Measurements from ENCODE around the gene ARHGEF2. TPM values are rescaled to one million over a fixed set of nuclear protein-coding genes. Genes with fewer than 3 reads are reported as not detected.
A peak's percentile ranks its signal among the peaks of the same experiment; 100 is the strongest.

Gene ARHGEF2
- total and polyA plus RNA-seq, 2 of the 13 experiments (the other 11 are each of a cell fraction or from before 2014, with no cell fraction given), result 16.1 to 32.1 TPM

DNA sequence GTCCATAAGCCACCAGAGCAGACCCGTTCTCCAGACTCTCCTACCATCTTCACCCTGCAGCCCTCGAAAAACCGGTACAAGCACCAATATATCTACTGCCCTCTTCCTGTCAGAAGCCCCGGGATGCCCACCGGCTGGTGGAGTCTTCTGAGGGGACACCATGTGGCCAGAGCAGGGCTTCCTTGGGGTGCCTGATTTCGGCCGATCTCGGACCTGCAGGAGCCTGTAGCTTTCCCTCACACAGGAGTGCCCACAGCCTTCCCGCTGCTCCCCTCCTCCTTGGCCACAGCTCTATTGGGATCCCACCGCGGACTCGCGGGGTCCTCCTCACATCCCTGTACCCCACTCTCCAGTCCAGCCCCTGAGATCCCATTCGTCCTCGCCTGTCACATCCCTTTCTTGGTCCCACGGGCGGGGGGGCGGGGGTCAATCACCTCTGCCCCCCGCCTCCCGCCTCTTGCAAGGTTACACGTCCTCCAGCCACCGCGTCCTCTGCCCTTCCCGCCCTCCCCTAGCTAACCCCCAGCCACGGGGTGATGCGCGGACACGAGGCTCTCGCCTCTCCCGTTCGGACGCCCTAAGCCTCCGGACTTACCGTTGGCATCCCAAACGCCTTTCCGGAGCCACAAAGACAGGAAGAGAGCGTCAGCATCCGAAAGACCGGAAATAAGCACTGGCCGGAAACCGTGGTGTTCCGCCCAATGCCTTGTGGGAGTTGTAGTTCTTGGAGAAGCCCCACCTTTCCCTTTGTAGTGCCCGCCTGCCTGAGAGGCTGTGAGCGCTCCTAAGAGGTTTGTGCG lies 42.1 kb upstream of the ARHGEF2 start, which contains the start of gene SSR2:
TSS of gene SSR2 (minus strand) at position 659 of the 800 bp plus-strand sequence. CDS start 784 bp downstream, outside the sequence.
- Histone ChIP-seq H3K4me3 (replicated peaks in 1 of 3; ENCODE audit: insufficient read depth in 1 of 3, low read depth in 2 of 3, low read length in 3 of 3) (peak within 1 kb of the TSS; percentile 92), H3K4me1 (ENCODE audit: insufficient read depth, low read length) (peaks cover 33% of the 10 kb centered on the region), H3K79me2 (ENCODE audit: insufficient read depth, low read length) (peaks cover 19% of the 10 kb centered on the region), H3K4me2 (ENCODE audit: low read depth, low read length) (peak within 1 kb of the TSS; percentile 92), H3K9ac (ENCODE audit: insufficient read depth, low read depth, low read length) (peak within 1 kb of the TSS; percentile 82), H3K27ac (ENCODE audit: extremely low read length, insufficient read depth, low read length) (peak within 1 kb of the TSS; percentile 54), H4K20me1 (ENCODE audit: insufficient read depth, low read length) (0 out of 2 replicates have a peak, but pooled peaks cover 2% of the 10 kb centered on the region), H2AFZ (ENCODE audit: low read length) (peak within 1 kb of the TSS; percentile 89), H3K36me3 (replicated peaks in 1 of 2; ENCODE audit: control insufficient read depth in 1 of 2, insufficient read depth in 2 of 2, low read length in 2 of 2) (peaks cover 1 to 9% of the 10 kb centered on the region in 2 experiments; a peak in 3 of 5 replicates), H3K9me3 (ENCODE audit: low read length) (no peaks in the 10 kb centered on the region), H3K27me3 (ENCODE audit: control insufficient read depth in 1 of 2, insufficient read depth in 2 of 2, low read length in 2 of 2) (no peaks in the 10 kb centered on the region; a peak in 1 of 5 replicates)
- ChIA-PET POLR2A (interaction anchor here (0.6 to 0.8 kb wide), 4 partner anchors 19 to 190 kb away, joined by 3 read pairs; no protein-coding TSS in a partner anchor), CTCF (ENCODE audit: low intra/inter-chr PET ratio, low total read pairs) (interaction anchor here (0.5 kb wide), 1 partner anchor 10 kb away, joined by 3 read pairs; no protein-coding TSS in a partner anchor)
- BruUV-seq (replicated peaks), result no TSS peak
- FAIRE-seq (peak; percentile 89), ATAC-seq (peak; percentile 97), DNase-seq (ENCODE audit: low spot score) (peak; percentile 92)
- under 1% methylated on average over 35 of the region's 45 CpGs for WGBS (ENCODE audit: low lambda C conversion rate)
- intact Hi-C loops (cut with micrococcal nuclease; ENCODE audit: unreplicated experiment) (loop anchor here (2.0 kb wide), 1 partner anchor 46 kb away; no protein-coding TSS in a partner anchor), in situ Hi-C loops (cut with HindIII; ENCODE audit: extremely low pct_ligation_motif_present, low pct_unique_long_range_greater_than_20kb) (no loop called here)
- TF ChIP-seq MYC (CRISPR knock-in tag; IDR thresholded peaks at IDR 0.05; ENCODE audit: borderline replicate concordance) (peak; percentile 54; the same call in 1 of the 2 replicates), GPN1 (CRISPR knock-in tag; IDR thresholded peaks at IDR 0.05; ENCODE audit: borderline replicate concordance) (no peak), MED8 (CRISPR knock-in tag; IDR thresholded peaks at IDR 0.05; ENCODE audit: insufficient replicate concordance) (no peak), ATF7-NPFF (CRISPR knock-in tag; IDR thresholded peaks at IDR 0.05; ENCODE audit: low read depth) (peak; percentile 65; the same call in 1 of the 2 replicates), MXD4 (CRISPR knock-in tag; IDR thresholded peaks at IDR 0.05) (0 out of 2 replicates have a peak, but pooled peaks have one; percentile 34), CEBPB (IDR thresholded peaks at IDR 0.05; ENCODE audit: borderline replicate concordance, low read depth, low read length) (no peak), ATF1 (CRISPR knock-in tag; IDR thresholded peaks at IDR 0.05) (peak; percentile 67), SMARCC2 (IDR thresholded peaks at IDR 0.05) (no peak), GATAD2A (CRISPR knock-in tag; IDR thresholded peaks at IDR 0.05) (peak; percentile 22; the same call in 1 of the 2 replicates), ASH2L (IDR thresholded peaks at IDR 0.05; ENCODE audit: insufficient read length, low read depth, low read length) (peak; percentile 50)
- TF ChIP-seq, protein P1, sequence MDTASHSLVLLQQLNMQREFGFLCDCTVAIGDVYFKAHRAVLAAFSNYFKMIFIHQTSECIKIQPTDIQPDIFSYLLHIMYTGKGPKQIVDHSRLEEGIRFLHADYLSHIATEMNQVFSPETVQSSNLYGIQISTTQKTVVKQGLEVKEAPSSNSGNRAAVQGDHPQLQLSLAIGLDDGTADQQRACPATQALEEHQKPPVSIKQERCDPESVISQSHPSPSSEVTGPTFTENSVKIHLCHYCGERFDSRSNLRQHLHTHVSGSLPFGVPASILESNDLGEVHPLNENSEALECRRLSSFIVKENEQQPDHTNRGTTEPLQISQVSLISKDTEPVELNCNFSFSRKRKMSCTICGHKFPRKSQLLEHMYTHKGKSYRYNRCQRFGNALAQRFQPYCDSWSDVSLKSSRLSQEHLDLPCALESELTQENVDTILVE (CRISPR knock-in tag; IDR thresholded peaks at IDR 0.05), result 0 out of 2 replicates have a peak, but pooled peaks have one; percentile 49
- TF ChIP-seq, protein P2, sequence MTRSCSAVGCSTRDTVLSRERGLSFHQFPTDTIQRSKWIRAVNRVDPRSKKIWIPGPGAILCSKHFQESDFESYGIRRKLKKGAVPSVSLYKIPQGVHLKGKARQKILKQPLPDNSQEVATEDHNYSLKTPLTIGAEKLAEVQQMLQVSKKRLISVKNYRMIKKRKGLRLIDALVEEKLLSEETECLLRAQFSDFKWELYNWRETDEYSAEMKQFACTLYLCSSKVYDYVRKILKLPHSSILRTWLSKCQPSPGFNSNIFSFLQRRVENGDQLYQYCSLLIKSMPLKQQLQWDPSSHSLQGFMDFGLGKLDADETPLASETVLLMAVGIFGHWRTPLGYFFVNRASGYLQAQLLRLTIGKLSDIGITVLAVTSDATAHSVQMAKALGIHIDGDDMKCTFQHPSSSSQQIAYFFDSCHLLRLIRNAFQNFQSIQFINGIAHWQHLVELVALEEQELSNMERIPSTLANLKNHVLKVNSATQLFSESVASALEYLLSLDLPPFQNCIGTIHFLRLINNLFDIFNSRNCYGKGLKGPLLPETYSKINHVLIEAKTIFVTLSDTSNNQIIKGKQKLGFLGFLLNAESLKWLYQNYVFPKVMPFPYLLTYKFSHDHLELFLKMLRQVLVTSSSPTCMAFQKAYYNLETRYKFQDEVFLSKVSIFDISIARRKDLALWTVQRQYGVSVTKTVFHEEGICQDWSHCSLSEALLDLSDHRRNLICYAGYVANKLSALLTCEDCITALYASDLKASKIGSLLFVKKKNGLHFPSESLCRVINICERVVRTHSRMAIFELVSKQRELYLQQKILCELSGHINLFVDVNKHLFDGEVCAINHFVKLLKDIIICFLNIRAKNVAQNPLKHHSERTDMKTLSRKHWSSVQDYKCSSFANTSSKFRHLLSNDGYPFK (CRISPR knock-in tag; IDR thresholded peaks at IDR 0.05; ENCODE audit: borderline replicate concordance), result 0 out of 2 replicates have a peak, but pooled peaks have one; percentile 31
- TF ChIP-seq, protein P3, sequence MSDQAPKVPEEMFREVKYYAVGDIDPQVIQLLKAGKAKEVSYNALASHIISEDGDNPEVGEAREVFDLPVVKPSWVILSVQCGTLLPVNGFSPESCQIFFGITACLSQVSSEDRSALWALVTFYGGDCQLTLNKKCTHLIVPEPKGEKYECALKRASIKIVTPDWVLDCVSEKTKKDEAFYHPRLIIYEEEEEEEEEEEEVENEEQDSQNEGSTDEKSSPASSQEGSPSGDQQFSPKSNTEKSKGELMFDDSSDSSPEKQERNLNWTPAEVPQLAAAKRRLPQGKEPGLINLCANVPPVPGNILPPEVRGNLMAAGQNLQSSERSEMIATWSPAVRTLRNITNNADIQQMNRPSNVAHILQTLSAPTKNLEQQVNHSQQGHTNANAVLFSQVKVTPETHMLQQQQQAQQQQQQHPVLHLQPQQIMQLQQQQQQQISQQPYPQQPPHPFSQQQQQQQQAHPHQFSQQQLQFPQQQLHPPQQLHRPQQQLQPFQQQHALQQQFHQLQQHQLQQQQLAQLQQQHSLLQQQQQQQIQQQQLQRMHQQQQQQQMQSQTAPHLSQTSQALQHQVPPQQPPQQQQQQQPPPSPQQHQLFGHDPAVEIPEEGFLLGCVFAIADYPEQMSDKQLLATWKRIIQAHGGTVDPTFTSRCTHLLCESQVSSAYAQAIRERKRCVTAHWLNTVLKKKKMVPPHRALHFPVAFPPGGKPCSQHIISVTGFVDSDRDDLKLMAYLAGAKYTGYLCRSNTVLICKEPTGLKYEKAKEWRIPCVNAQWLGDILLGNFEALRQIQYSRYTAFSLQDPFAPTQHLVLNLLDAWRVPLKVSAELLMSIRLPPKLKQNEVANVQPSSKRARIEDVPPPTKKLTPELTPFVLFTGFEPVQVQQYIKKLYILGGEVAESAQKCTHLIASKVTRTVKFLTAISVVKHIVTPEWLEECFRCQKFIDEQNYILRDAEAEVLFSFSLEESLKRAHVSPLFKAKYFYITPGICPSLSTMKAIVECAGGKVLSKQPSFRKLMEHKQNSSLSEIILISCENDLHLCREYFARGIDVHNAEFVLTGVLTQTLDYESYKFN (CRISPR knock-in tag; conservative IDR thresholded peaks at IDR 0.05), result 0 out of 2 replicates have a peak, but pooled peaks have one; percentile 22
- TF ChIP-seq, protein P4, sequence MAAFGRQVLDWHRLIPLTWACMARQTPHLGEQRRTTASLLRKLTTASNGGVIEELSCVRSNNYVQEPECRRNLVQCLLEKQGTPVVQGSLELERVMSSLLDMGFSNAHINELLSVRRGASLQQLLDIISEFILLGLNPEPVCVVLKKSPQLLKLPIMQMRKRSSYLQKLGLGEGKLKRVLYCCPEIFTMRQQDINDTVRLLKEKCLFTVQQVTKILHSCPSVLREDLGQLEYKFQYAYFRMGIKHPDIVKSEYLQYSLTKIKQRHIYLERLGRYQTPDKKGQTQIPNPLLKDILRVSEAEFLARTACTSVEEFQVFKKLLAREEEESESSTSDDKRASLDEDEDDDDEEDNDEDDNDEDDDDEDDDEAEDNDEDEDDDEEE (CRISPR knock-in tag; IDR thresholded peaks at IDR 0.05), result no peak

All from HepG2 (cell line).